SW480 (cell line): ENCODE measurements around the gene LTK.

Source experiments
- DNase-seq: peaks from one replicate; pipeline ENCODE4 v3.0.0-alpha.2; 2016; ENCODE audit warnings: low spot score

Gene LTK

GRCh38 chr15:41530363-41530956, 16.8 kb upstream of the LTK start:
- no peak for DNase-seq

GRCh38 chr15:41523097-41523496, 9.5 kb upstream of the LTK start:
- no peak for DNase-seq

DNA sequence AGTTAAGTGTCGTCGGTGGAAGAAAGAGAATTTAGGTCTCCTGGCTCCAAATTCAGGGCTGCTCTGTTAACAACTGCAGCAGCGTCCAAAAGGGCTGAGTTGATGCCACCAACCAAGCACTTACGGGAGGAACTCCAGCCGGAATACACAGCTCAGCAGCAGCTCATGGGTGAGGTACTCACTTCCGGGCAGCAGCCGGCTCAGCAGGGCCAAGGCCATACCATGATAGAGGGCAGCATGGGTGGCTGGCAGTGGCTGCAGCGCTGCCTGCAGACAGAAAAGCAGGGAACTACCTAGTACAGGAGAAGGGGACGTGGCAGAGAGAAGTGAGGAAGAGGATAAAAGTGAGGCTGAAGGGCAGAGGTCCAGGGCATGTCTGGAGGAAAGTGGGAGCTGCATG, 8.0 kb upstream of the LTK start:
- DNase-seq, result no peak

DNA sequence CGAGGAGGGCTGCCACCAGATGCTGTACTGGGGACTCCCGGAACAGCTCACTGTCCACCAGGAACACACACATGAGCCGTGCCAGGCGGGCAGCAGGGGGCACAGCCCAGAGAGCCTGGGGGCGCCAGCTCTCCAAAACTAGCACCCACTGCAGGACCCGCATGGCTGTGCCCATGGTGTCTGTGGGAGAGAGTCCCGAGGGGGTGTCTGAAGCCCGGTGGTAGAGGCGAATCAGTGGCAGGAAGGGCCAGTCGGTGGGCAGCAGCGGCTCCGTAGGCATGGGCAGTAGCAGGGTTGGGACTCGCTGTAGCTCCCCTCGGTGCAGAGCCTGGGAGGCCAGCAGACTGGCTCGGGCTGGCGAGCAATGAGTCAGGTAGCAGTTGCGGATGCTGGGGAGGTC, 7.0 kb upstream of the LTK start:
- no peak for DNase-seq

DNA sequence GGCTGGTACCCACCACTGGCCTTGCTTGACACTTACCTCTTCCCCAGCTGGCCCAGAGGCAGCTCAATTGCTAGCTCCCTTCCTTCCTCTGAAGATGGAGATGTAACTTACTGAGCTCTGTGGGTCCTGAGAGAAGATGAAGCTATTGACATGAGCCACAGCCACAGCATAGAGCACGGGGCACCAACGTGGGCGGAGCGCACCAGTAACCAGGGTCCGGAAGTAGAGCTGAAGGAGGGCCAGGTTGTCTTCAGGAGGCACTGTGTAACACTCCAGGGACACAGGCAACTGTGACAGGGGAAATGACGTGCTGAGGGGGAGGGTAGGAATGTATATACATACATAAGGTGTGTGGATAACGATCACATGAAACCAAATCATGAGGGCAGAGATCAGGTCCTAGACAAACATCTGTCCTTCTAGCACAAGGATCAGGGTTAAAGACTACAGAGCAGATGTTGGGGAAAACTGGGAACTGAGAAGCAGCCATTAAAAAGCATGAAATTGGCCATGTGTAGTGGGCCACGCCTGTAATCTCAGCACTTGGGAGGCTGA, 4.3 kb upstream of the LTK start:
- no peak for DNase-seq

GRCh38 chr15:41512940-41513505, 604 bp downstream of the LTK start:
- DNase-seq, result peak; percentile 55

GRCh38 chr15:41512512-41512939, 1.1 kb downstream of the LTK start:
- DNase-seq, result no peak

- no peak for DNase-seq
Measured at GRCh38 chr15:41511899-41512369, 1.7 kb downstream of the LTK start.

GRCh38 chr15:41511331-41511898, 2.2 kb downstream of the LTK start:
- no peak for DNase-seq

DNA sequence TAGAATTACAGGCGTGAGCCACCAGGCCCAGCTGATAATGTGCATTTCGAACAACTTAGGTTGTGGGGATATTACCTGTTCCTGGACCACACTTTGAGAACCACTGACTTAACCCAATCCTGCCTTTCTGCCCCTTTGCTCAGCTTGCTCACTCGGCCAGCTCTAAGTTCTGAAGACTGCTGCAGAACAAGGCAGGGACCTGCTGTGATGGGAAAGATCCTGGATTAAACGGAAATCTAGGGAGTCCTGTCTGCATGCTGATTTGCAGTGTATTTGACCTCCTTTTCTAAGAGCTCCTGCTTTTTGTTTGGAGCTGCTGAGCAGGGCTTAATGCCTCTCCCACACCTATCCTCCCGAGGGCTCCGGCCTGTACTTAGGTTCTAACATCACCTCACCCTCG, 2.9 kb downstream of the LTK start:
- DNase-seq, result no peak

- DNase-seq, result no peak
Measured at GRCh38 chr15:41507820-41508290, 5.8 kb downstream of the LTK start.

DNA sequence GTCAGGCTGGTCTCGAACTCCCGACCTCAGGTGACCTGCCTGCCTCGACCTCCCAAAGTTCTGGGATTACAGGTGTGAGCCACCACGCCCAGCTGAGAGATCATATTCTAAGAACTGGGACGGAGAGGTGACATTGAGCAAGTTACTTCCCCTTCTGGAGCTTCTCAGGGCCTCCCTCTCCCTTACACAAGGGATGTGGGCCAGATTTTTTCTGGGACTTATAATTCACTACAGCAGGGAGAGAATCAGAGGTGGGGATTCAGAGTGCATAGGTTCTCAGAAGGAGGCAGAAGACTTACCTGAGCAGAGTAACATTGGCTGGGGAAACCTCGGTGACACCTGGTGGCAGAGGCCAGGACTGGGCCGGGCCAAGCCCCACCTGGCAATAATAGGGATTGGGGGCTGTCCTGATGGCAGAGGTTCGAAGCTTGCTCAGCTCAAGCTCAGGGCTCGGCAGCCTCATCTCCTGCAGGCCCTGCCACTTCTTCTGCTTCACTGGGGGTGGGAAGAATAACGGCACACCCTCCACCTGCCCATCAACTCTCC, 6.8 kb downstream of the LTK start:
- DNase-seq, result peak; percentile 32

GRCh38 chr15:41505776-41506175, 7.9 kb downstream of the LTK start:
- DNase-seq, result no peak

GRCh38 chr15:41504751-41505492, 8.7 kb downstream of the LTK start:
- no peak for DNase-seq

DNA sequence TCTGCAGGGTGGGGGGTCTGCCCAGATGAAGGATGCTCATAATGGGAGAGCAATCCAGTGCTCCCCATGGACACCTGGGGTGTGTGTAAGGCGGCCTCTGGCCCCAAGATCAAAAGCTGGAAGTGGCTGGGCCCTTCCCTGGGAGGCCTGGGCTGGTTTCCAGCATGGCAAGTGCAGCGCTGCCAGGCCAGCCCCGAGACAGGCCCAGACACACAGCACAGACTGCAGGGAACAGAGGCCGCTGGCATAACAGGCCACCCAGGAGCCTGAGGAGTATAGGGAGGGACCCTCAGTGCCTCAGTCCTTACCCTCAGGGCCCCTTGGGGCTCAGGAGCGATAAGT, 10.0 kb downstream of the LTK start:
- no peak for DNase-seq

DNA sequence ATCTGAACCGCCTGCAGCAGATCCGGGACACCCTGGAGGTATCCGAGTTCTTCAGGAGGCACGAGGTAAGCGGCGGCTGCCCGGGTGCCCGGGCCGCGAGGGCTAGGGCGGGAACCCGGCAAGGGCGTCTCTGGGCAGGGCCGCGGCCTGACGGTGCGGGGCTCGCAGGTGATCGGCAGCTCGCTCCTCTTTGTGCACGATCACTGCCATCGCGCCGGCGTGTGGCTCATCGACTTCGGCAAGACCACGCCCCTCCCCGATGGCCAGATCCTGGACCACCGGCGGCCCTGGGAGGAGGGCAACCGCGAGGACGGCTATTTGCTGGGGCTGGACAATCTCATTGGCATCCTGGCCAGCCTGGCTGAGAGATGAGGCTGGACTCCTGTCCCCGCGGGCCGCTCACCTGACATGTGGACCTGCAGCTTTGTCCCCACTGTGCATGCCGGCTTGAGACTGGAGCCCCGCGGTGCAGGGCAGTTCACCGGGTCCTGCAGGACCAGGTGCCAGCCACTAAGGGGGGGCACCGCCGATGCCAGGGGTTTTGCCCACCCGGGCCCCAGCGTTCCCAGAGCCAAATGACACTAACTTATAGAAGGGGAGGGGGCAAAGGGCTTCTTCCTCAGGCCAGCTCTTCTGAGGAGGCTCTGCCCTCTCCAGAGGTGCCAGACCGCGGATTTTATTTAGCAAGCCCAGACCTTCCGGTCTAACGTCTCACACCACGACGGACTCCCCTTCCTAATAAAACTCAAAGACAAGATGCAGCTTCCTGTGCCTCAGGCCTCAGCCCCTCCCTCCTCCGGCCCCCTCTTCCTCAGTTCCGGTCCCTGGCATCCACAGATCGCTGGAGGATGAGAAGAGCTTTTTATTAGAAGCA, 10.6 kb downstream of the LTK start:
- DNase-seq, result no peak

- no peak for DNase-seq
Measured at GRCh38 chr15:41501931-41502794, 11.5 kb downstream of the LTK start.

- no peak for DNase-seq
Measured at GRCh38 chr15:41501191-41501917, 12.3 kb downstream of the LTK start.

DNA sequence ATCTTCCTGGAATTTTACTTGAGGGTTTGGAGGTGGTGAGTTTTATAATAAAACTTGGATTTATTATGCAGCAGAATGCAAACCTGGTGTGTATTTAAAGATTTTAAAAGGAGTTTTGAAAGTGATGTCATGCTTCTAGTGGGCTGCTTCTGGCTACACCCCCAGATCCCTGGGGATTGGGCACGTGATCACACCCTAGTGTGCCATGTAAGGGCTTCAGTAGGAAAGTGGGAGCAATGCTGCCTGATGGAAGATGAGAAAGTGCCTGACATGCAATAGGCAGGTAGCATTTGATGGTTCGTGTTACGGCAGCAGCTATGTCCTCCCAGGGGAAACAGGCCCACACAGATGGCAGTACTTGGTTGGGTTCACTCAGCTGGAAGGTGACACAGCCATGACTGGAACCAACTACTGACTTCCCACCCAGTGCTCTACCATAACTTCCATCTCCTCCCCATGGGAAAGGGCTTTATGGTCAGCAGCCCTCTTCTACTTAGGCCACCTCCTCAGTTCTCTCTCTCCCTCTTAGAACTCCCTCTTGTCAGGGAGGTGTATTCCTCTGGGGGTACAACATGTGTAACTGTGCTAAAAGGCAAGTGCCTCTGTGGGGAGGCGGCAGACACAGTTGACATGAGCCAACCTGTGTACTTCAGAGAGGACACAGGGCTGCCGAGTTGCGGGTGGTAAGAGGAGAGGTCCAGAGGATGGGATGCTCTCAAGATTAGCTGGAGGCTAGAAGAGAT, 14.3 kb downstream of the LTK start:
- DNase-seq, result no peak
